Measurements from ENCODE around the gene HBE1. TPM values are rescaled to one million over a fixed set of nuclear protein-coding genes. Genes with fewer than 3 reads are reported as not detected.

Gene HBE1
- total RNA-seq, 1 donor from 2014 or later: 1.3 TPM

GRCh38 chr11:5224538-5225479 lies 44.9 kb downstream of the HBE1 start:
- no peak overlapping the region for H3K4me3 Mint-ChIP-seq
- no peaks in the 10 kb centered on the region for H3K9me3 Mint-ChIP-seq
- H3K4me1 Mint-ChIP-seq (ENCODE audit: unreplicated experiment): no peaks in the 10 kb centered on the region
- no peak overlapping the region for H3K27ac Mint-ChIP-seq
- no peak for DNase-seq (ENCODE audit: extremely low spot score, unreplicated experiment)
- H3K27me3 Mint-ChIP-seq: no peaks in the 10 kb centered on the region
- H3K36me3 Mint-ChIP-seq: no peaks in the 10 kb centered on the region
- TF ChIP-seq CTCF (conservative IDR thresholded peaks at IDR 0.05): no peak

DNA sequence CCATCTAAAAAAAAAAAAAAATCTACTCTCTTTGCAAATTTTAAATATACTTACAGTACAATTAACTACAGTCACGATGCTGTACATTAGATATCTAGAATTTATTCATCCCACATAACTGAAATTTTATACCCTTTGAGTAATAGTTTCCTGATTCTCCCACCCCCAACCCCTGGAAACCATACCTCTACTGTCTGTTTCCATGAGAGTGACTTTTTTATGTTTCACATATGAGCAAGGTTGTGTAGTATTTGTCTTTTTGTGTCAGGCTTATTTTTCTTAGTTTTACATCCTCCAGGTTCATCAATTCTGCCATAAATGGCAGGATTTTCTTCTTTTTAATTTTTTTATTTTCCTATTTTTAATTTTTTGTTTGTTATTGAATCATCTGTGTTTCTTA lies 46.1 kb downstream of the HBE1 start:
- H3K4me1 Mint-ChIP-seq (ENCODE audit: unreplicated experiment): no peaks in the 10 kb centered on the region
- H3K4me3 Mint-ChIP-seq: no peak overlapping the region
- H3K27ac Mint-ChIP-seq: no peak overlapping the region
- TF ChIP-seq CTCF (conservative IDR thresholded peaks at IDR 0.05): no peak
- H3K36me3 Mint-ChIP-seq: no peaks in the 10 kb centered on the region
- no peaks in the 10 kb centered on the region for H3K9me3 Mint-ChIP-seq
- no peaks in the 10 kb centered on the region for H3K27me3 Mint-ChIP-seq
- DNase-seq (ENCODE audit: extremely low spot score, unreplicated experiment): no peak

- Mint-ChIP-seq H3K36me3 (no peaks in the 10 kb centered on the region), H3K4me3 (no peak overlapping the region), H3K9me3 (no peaks in the 10 kb centered on the region), H3K27me3 (no peaks in the 10 kb centered on the region), H3K4me1 (ENCODE audit: unreplicated experiment) (no peaks in the 10 kb centered on the region), H3K27ac (no peak overlapping the region)
- no peak for DNase-seq (ENCODE audit: extremely low spot score, unreplicated experiment)
- no peak for TF ChIP-seq CTCF (conservative IDR thresholded peaks at IDR 0.05)
These were observed 46.6 kb downstream of the HBE1 start for GRCh38 chr11:5223146-5223545.

Other genes starting within 250 kb of the HBE1 start
- not detected in 2 replicates for gene OR52J3, start 223.4 kb downstream of the HBE1 start, total RNA-seq (ENCODE audit: low replicate concordance)
- not detected in 2 replicates for gene OR52E2, start 210.3 kb downstream of the HBE1 start, total RNA-seq (ENCODE audit: low replicate concordance)
- not detected in 2 replicates for gene OR52E1, start 200.4 kb downstream of the HBE1 start, total RNA-seq (ENCODE audit: low replicate concordance)
- not detected in 2 replicates for gene OR52A5, start 131.6 kb downstream of the HBE1 start, total RNA-seq (ENCODE audit: low replicate concordance)
- gene OR52A1, start 115.2 kb downstream of the HBE1 start, total RNA-seq (ENCODE audit: low replicate concordance): not detected in 2 replicates
- not detected in 2 replicates for gene OR51V1, start 69.3 kb downstream of the HBE1 start, total RNA-seq (ENCODE audit: low replicate concordance)
- gene HBB, start 42.9 kb downstream of the HBE1 start, total RNA-seq (ENCODE audit: low replicate concordance): not detected in 2 replicates
- 0.79 TPM in 1 of 2 replicates, not detected in the other for gene HBD, start 35.5 kb downstream of the HBE1 start, total RNA-seq (ENCODE audit: low replicate concordance)
- not detected in 2 replicates for gene HBG1, start 20.1 kb downstream of the HBE1 start, total RNA-seq (ENCODE audit: low replicate concordance)
- not detected in 2 replicates for gene HBG2, start 15.2 kb downstream of the HBE1 start, total RNA-seq (ENCODE audit: low replicate concordance)
- not detected in 2 replicates for gene OR51B4, start 32.0 kb upstream of the HBE1 start, total RNA-seq (ENCODE audit: low replicate concordance)
- not detected in 2 replicates for gene OR51B2, start 54.4 kb upstream of the HBE1 start, total RNA-seq (ENCODE audit: low replicate concordance)
- not detected in 2 replicates for gene OR51B5, start 73.6 kb upstream of the HBE1 start, total RNA-seq (ENCODE audit: low replicate concordance)
- gene OR51B6, start 81.6 kb upstream of the HBE1 start, total RNA-seq (ENCODE audit: low replicate concordance): not detected in 2 replicates
- not detected in 2 replicates for gene OR51M1, start 113.9 kb upstream of the HBE1 start, total RNA-seq (ENCODE audit: low replicate concordance)
- gene OR51Q1, start 152.2 kb upstream of the HBE1 start, total RNA-seq (ENCODE audit: low replicate concordance): not detected in 2 replicates
- gene OR51I1, start 171.6 kb upstream of the HBE1 start, total RNA-seq (ENCODE audit: low replicate concordance): not detected in 2 replicates
- not detected in 2 replicates for gene OR51I2, start 179.4 kb upstream of the HBE1 start, total RNA-seq (ENCODE audit: low replicate concordance)
- gene OR52D1, start 218.7 kb upstream of the HBE1 start, total RNA-seq (ENCODE audit: low replicate concordance): not detected in 2 replicates
- gene UBQLN3, start 240.0 kb upstream of the HBE1 start, total RNA-seq (ENCODE audit: low replicate concordance): not detected in 2 replicates
- gene UBQLNL, start 246.8 kb upstream of the HBE1 start, total RNA-seq (ENCODE audit: low replicate concordance): 0.19 and 0.39 TPM in 2 replicates

Measured in type B pancreatic cell (in vitro differentiated cells).